D721Med (cell line): ENCODE measurements around the gene DISP3.

Experiments used
- DNase-seq: peaks from one replicate; pipeline ENCODE4 v3.0.0; 2011; ENCODE audit warnings: low spot score; ENCODE audit not compliant: insufficient read length
- FAIRE-seq: peaks from 2 replicates; lab custom pipeline; 2011; peaks lifted over from hg19 to GRCh38; lab: Jason Lieb, UNC
- CTCF ChIP-seq: IDR thresholded peaks from 2 replicates; pipeline ENCODE4 v1.5.1; 2012; ENCODE audit warnings: mild to moderate bottlenecking, control low read depth; ENCODE audit not compliant: insufficient read depth; ENCODE audit errors: missing control alignments

The DISP3 gene

DNA sequence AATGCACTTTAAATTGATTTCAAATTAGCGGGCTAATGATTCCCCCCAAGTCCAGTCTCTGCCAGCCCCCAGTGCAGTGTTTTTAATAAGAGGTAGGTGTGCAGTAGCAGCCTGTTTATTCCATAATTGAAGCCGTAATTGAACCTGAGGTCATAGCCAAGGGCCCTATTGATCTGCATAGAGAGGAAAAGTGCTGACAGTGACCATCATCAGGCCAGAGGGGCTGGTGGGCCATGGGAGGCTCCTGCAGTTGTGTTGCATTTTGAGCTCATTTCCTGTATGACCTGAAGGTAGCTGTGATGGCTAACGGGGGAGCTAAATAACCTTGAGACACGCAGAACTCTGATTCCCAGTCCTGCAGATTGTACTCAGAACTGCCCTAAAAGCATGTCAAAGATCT, 67.5 kb downstream of the DISP3 start:
- no peak for TF ChIP-seq CTCF
- FAIRE-seq (no peak), DNase-seq (no peak)

DNA sequence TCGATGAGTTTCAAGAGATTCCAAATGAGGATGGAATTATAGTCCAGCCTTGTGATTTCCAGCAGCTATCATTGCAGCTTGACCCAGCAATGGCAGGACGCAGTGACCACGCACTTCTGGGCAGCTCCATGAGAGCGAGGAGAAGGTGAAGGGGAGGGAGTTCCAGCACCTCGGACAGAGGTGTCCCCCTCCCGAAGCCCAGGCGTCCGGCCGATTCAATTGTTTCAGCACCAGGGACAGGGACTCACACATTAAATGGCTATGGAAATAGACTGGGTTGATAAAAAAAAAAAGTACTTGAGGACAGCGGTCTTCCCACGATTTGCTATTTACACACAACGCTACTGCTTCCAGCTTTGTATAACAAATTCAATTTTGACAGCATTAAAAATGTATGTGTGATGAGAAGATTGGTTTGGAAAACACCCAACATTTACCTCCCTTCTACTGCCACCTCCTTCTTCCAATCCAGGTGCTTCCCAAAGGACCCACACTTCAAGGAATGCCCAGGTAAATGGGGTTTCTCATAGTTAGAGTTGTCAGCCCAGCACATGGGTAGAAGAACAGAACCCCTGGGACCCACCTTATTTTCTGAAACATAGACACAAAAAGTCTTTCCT, 71.8 kb downstream of the DISP3 start:
- FAIRE-seq (no peak), DNase-seq (no peak)
- no peak for TF ChIP-seq CTCF

GRCh38 chr1:11558276-11558675, 79.3 kb downstream of the DISP3 start:
- FAIRE-seq: no peak
- TF ChIP-seq CTCF: no peak
- DNase-seq: no peak

GRCh38 chr1:11558871-11559590, 80.1 kb downstream of the DISP3 start:
- no peak for TF ChIP-seq CTCF
- DNase-seq (no peak), FAIRE-seq (no peak)

DNA sequence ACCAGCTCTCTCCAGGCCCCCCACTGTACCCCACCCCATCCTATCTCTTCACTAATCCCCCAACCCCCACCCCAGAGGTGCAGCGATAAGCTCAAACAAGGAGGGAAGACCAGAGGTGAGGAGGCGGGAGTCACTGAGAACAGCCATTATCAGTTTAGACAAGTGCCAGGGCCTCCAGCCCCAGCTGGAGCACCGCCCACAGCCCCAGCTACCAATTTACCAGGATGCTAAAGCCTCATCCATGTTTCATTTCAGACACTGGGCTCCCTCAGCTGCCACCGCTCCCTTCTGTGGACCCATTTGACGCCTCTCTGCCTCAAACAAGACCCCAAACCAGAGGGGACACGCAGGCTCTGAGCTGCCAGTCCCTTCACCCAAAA, 80.6 kb downstream of the DISP3 start:
- no peak for FAIRE-seq
- no peak for DNase-seq
- no peak for TF ChIP-seq CTCF

DNA sequence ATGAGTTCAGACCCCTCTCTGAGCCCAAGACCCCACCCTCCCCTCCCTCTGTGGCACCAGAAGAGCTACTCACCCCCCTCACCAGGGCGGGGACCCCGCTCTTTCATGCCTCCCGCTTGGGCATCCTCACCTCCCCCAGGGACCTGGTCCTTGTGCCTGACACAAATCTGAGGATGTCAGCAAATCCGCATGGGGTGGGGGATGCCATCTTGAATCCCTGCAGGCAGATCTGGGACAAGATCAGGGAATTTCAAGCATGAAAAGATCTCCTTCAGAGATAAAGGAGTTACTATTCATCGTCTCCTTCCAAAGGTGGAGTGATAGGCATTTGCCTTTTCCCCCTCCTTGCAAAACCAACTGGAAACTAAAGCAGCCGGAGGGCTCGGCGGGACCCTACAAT, 81.1 kb downstream of the DISP3 start:
- FAIRE-seq (no peak), DNase-seq (no peak)
- TF ChIP-seq CTCF: no peak

GRCh38 chr1:11561740-11562139, 82.8 kb downstream of the DISP3 start:
- no peak for DNase-seq
- FAIRE-seq: no peak
- no peak for TF ChIP-seq CTCF
